Measurements from ENCODE around the gene DPH5.
"Not testable (repeated sequence)": the region's sequence is repeated elsewhere in the genome, so short reads cannot be mapped to it uniquely, and the experiment has no call there.

The DPH5 gene

GRCh38 chr1:100952104-100952745 is 73.4 kb downstream of the DPH5 start:
- no peak overlapping the region for H3K4me3 ChIP-seq (ENCODE audit: insufficient read depth in 1 of 2, low read depth in 1 of 2, low read length in 2 of 2)
- H3K27me3 ChIP-seq (ENCODE audit: control insufficient read depth in 1 of 2, insufficient read depth in 1 of 2, low read length in 2 of 2): no peaks in the 10 kb centered on the region
- peaks cover 6% of the 10 kb centered on the region for H3K79me1 ChIP-seq (replicated peaks; ENCODE audit: low read length, poor library complexity, severe bottlenecking)
- H3K4ac ChIP-seq (ENCODE audit: low read depth in 1 of 2, low read length in 2 of 2): no peak overlapping the region
- H3K18ac ChIP-seq (ENCODE audit: low read depth in 1 of 2, low read length in 2 of 2): no peak overlapping the region
- no peaks in the 10 kb centered on the region for H3K9me3 ChIP-seq (ENCODE audit: control insufficient read depth, low read length)
- H4K8ac ChIP-seq (ENCODE audit: low read length): no peak overlapping the region
- no peak overlapping the region for H3K23ac ChIP-seq (ENCODE audit: low read length in 2 of 2)
- no peak overlapping the region for H2AFZ ChIP-seq (ENCODE audit: low read depth, low read length)
- no peak overlapping the region for H3K27ac ChIP-seq (ENCODE audit: low read length, poor library complexity, severe bottlenecking)
- H2BK12ac ChIP-seq (ENCODE audit: low read length in 2 of 2): no peak overlapping the region
- H3K9ac ChIP-seq (ENCODE audit: low read length): no peak overlapping the region
- H3K4me2 ChIP-seq (ENCODE audit: low read length, poor library complexity, severe bottlenecking): no peak overlapping the region
- no peak overlapping the region for H3K14ac ChIP-seq (ENCODE audit: low read length in 2 of 2)
- H3K4me1 ChIP-seq (ENCODE audit: control insufficient read depth, insufficient read depth, low read depth, low read length): peaks cover 7% of the 10 kb centered on the region
- 94% methylated on average over 2 of the region's 4 CpGs for WGBS
- H2BK5ac ChIP-seq (ENCODE audit: low read depth, low read length, poor library complexity, severe bottlenecking): no peak overlapping the region
- H2AK5ac ChIP-seq (ENCODE audit: low read length, severe bottlenecking): no peak overlapping the region
- H3K36me3 ChIP-seq (ENCODE audit: control insufficient read depth in 1 of 2, insufficient read depth in 2 of 2, low read depth in 1 of 2, low read length in 2 of 2): peaks cover 3 to 18% of the 10 kb centered on the region in 2 experiments
- H2BK15ac ChIP-seq (ENCODE audit: low read depth, poor library complexity, severe bottlenecking): no peak overlapping the region
- H2BK120ac ChIP-seq (ENCODE audit: low read depth, low read length): no peak overlapping the region
- DNase-seq: no peak
- H4K91ac ChIP-seq (ENCODE audit: low read length): no peak overlapping the region

- Histone ChIP-seq H3K9me3 (ENCODE audit: control insufficient read depth, low read length) (no peaks in the 10 kb centered on the region), H3K4me2 (ENCODE audit: low read length, poor library complexity, severe bottlenecking) (peak overlapping the region; percentile 11), H3K4me3 (ENCODE audit: insufficient read depth in 1 of 2, low read depth in 1 of 2, low read length in 2 of 2) (peak overlapping the region in 1 of 2 experiments; percentile 48), H2BK120ac (ENCODE audit: low read depth, low read length) (no peak overlapping the region), H3K27ac (ENCODE audit: low read length, poor library complexity, severe bottlenecking) (peak overlapping the region; percentile 25), H3K4ac (ENCODE audit: low read depth in 1 of 2, low read length in 2 of 2) (no peak overlapping the region), H3K79me1 (replicated peaks; ENCODE audit: low read length, poor library complexity, severe bottlenecking) (peaks cover 6% of the 10 kb centered on the region), H2AFZ (ENCODE audit: low read depth, low read length) (no peak overlapping the region), H3K14ac (ENCODE audit: low read length in 2 of 2) (no peak overlapping the region), H4K8ac (ENCODE audit: low read length) (peak overlapping the region; percentile 41), H2AK5ac (ENCODE audit: low read length, severe bottlenecking) (no peak overlapping the region), H3K9ac (ENCODE audit: low read length) (peak overlapping the region; percentile 50), H2BK15ac (ENCODE audit: low read depth, poor library complexity, severe bottlenecking) (no peak overlapping the region), H3K36me3 (ENCODE audit: control insufficient read depth in 1 of 2, insufficient read depth in 2 of 2, low read depth in 1 of 2, low read length in 2 of 2) (peaks cover 3 to 18% of the 10 kb centered on the region in 2 experiments), H2BK12ac (ENCODE audit: low read length in 2 of 2) (no peak overlapping the region), H4K91ac (ENCODE audit: low read length) (no peak overlapping the region), H2BK5ac (ENCODE audit: low read depth, low read length, poor library complexity, severe bottlenecking) (no peak overlapping the region), H3K27me3 (ENCODE audit: control insufficient read depth in 1 of 2, insufficient read depth in 1 of 2, low read length in 2 of 2) (no peaks in the 10 kb centered on the region), H3K18ac (ENCODE audit: low read depth in 1 of 2, low read length in 2 of 2) (no peak overlapping the region), H3K4me1 (ENCODE audit: control insufficient read depth, insufficient read depth, low read depth, low read length) (peaks cover 7% of the 10 kb centered on the region), H3K23ac (ENCODE audit: low read length in 2 of 2) (no peak overlapping the region)
- peak; percentile 26 for DNase-seq
- WGBS: 53% methylated on average over 4 of the region's 4 CpGs
Measured at GRCh38 chr1:100950781-100951180, 74.8 kb downstream of the DPH5 start.

GRCh38 chr1:100950337-100950736 is 75.2 kb downstream of the DPH5 start:
- peak overlapping the region; percentile 50 for H3K9ac ChIP-seq (ENCODE audit: low read length)
- peaks cover 6% of the 10 kb centered on the region for H3K79me1 ChIP-seq (replicated peaks; ENCODE audit: low read length, poor library complexity, severe bottlenecking)
- H3K4me3 ChIP-seq (ENCODE audit: insufficient read depth in 1 of 2, low read depth in 1 of 2, low read length in 2 of 2): peak overlapping the region in 1 of 2 experiments; percentile 48
- no peak overlapping the region for H3K4ac ChIP-seq (ENCODE audit: low read depth in 1 of 2, low read length in 2 of 2)
- H2BK5ac ChIP-seq (ENCODE audit: low read depth, low read length, poor library complexity, severe bottlenecking): no peak overlapping the region
- H3K4me1 ChIP-seq (ENCODE audit: control insufficient read depth, insufficient read depth, low read depth, low read length): peaks cover 7% of the 10 kb centered on the region
- H2BK12ac ChIP-seq (ENCODE audit: low read length in 2 of 2): no peak overlapping the region
- no peak overlapping the region for H3K27ac ChIP-seq (ENCODE audit: low read length, poor library complexity, severe bottlenecking)
- H3K18ac ChIP-seq (ENCODE audit: low read depth in 1 of 2, low read length in 2 of 2): no peak overlapping the region
- no peak overlapping the region for H2AFZ ChIP-seq (ENCODE audit: low read depth, low read length)
- H3K4me2 ChIP-seq (ENCODE audit: low read length, poor library complexity, severe bottlenecking): no peak overlapping the region
- no peak overlapping the region for H4K91ac ChIP-seq (ENCODE audit: low read length)
- H2AK5ac ChIP-seq (ENCODE audit: low read length, severe bottlenecking): no peak overlapping the region
- H3K36me3 ChIP-seq (ENCODE audit: control insufficient read depth in 1 of 2, insufficient read depth in 2 of 2, low read depth in 1 of 2, low read length in 2 of 2): peaks cover 3 to 18% of the 10 kb centered on the region in 2 experiments
- no peak overlapping the region for H2BK120ac ChIP-seq (ENCODE audit: low read depth, low read length)
- H2BK15ac ChIP-seq (ENCODE audit: low read depth, poor library complexity, severe bottlenecking): no peak overlapping the region
- no peak for DNase-seq
- no peak overlapping the region for H4K8ac ChIP-seq (ENCODE audit: low read length)
- no peaks in the 10 kb centered on the region for H3K9me3 ChIP-seq (ENCODE audit: control insufficient read depth, low read length)
- H3K14ac ChIP-seq (ENCODE audit: low read length in 2 of 2): no peak overlapping the region
- H3K23ac ChIP-seq (ENCODE audit: low read length in 2 of 2): no peak overlapping the region
- no peaks in the 10 kb centered on the region for H3K27me3 ChIP-seq (ENCODE audit: control insufficient read depth in 1 of 2, insufficient read depth in 1 of 2, low read length in 2 of 2)

- H3K4ac ChIP-seq (ENCODE audit: low read depth in 1 of 2, low read length in 2 of 2); H2BK15ac ChIP-seq (ENCODE audit: low read depth, poor library complexity, severe bottlenecking); H3K79me1 ChIP-seq (replicated peaks; ENCODE audit: low read length, poor library complexity, severe bottlenecking); H4K91ac ChIP-seq (ENCODE audit: low read length); H3K27me3 ChIP-seq (ENCODE audit: control insufficient read depth in 1 of 2, insufficient read depth in 1 of 2, low read length in 2 of 2); H2AFZ ChIP-seq (ENCODE audit: low read depth, low read length); H3K14ac ChIP-seq (ENCODE audit: low read length in 2 of 2); H2BK5ac ChIP-seq (ENCODE audit: low read depth, low read length, poor library complexity, severe bottlenecking); H3K9me3 ChIP-seq (ENCODE audit: control insufficient read depth, low read length); H3K23ac ChIP-seq (ENCODE audit: low read length in 2 of 2); H3K4me3 ChIP-seq (ENCODE audit: insufficient read depth in 1 of 2, low read depth in 1 of 2, low read length in 2 of 2); H3K9ac ChIP-seq (ENCODE audit: low read length); H2AK5ac ChIP-seq (ENCODE audit: low read length, severe bottlenecking); H3K27ac ChIP-seq (ENCODE audit: low read length, poor library complexity, severe bottlenecking); H3K4me2 ChIP-seq (ENCODE audit: low read length, poor library complexity, severe bottlenecking); H2BK12ac ChIP-seq (ENCODE audit: low read length in 2 of 2); H3K4me1 ChIP-seq (ENCODE audit: control insufficient read depth, insufficient read depth, low read depth, low read length); H2BK120ac ChIP-seq (ENCODE audit: low read depth, low read length): not testable (repeated sequence)
- DNase-seq: peak; percentile 38
- Histone ChIP-seq H3K18ac (ENCODE audit: low read depth in 1 of 2, low read length in 2 of 2) (peak overlapping the region; percentile 53 to 79), H3K36me3 (ENCODE audit: control insufficient read depth in 1 of 2, insufficient read depth in 2 of 2, low read depth in 1 of 2, low read length in 2 of 2) (peaks cover 3 to 18% of the 10 kb centered on the region in 2 experiments), H4K8ac (ENCODE audit: low read length) (peak overlapping the region; percentile 56)
- 69% methylated on average over 9 of the region's 9 CpGs for WGBS
Measured at GRCh38 chr1:100949515-100950158, 75.9 kb downstream of the DPH5 start.
